Lower lobe of right lung (tissue), 2 donors: ENCODE results near the gene STIL. TPM values are rescaled to one million over a fixed set of nuclear protein-coding genes. Genes with fewer than 3 reads are reported as not detected.
A peak's percentile ranks its signal among the peaks of the same experiment; 100 is the strongest.
"Not testable (repeated sequence)": the region's sequence is repeated elsewhere in the genome, so short reads cannot be mapped to it uniquely, and the experiment has no call there.

Experiments
- ATAC-seq, 2 donors: fragments of 200-7000 bp; cut with Tn5 transposase; one replicate each; pipeline ENCODE4 v1.9.1; 2020 to 2022; ENCODE audit warnings: mild to moderate bottlenecking in 2 of 2, moderate library complexity in 2 of 2
- DNase-seq: peaks from one replicate; pipeline ENCODE4 v3.0.0-alpha.2; 2020
- H3K27ac ChIP-seq: fragments of 200-600 bp; one replicate; pipeline ENCODE4 v1.8.0; 2022
- H3K27me3 ChIP-seq: fragments of 200-600 bp; one replicate; pipeline ENCODE4 v1.8.0; 2022; ENCODE audit warnings: low read depth
- H3K36me3 ChIP-seq: fragments of 200-600 bp; one replicate; pipeline ENCODE4 v1.8.0; 2022; ENCODE audit warnings: mild to moderate bottlenecking
- H3K4me1 ChIP-seq: fragments of 200-600 bp; one replicate; pipeline ENCODE4 v1.8.0; 2022
- H3K4me3 ChIP-seq: fragments of 200-600 bp; one replicate; pipeline ENCODE4 v1.8.0; 2022; ENCODE audit warnings: mild to moderate bottlenecking
- H3K9me3 ChIP-seq: fragments of 200-600 bp; one replicate; pipeline ENCODE4 v1.8.0; 2022
- CTCF ChIP-seq: fragments of 200-600 bp; IDR thresholded peaks from one replicate; pipeline ENCODE4 v1.8.0; 2022; ENCODE audit warnings: antibody characterized with exemption, mild to moderate bottlenecking
- intact Hi-C: fragments of 100-400 bp; cut with DNase I; formaldehyde crosslinking; loops from one replicate; pipeline ENCODE4 v1.11.0; 2022
- total RNA-seq: library from RNA; stranded (reverse); fragmentation: NEBNext Ultra II Directional; extraction: Animal tissue kit (Norgen Biotek cat#: 25700); gene quantifications from one replicate; pipeline ENCODE4 v1.2.1, GENCODE V29; 2021
- donor health status: DM: no; HTN: yes; CAD: no; lungs with severe emphysema.

The STIL gene
- total RNA-seq, 1 donor from 2014 or later, result 1.6 TPM

- intact Hi-C loops, result no loop called here
Observed at GRCh38 chr1:47317841-47318240, 3.9 kb upstream of the STIL start.

GRCh38 chr1:47309427-47309826 is 4.5 kb downstream of the STIL start:
- Histone ChIP-seq H3K27ac (no peak overlapping the region), H3K27me3 (no peaks in the 10 kb centered on the region), H3K4me3 (no peak overlapping the region), H3K4me1 (peaks cover 11% of the 10 kb centered on the region), H3K36me3 (no peaks in the 10 kb centered on the region), H3K9me3 (no peaks in the 10 kb centered on the region)
- TF ChIP-seq CTCF, result no peak
- intact Hi-C loops, result no loop called here
- DNase-seq (no peak), ATAC-seq (no peak)

More at GRCh38 chr1:47317841-47318240, 3.9 kb upstream of the STIL start:
- Histone ChIP-seq H3K4me1 (peaks cover 11% of the 10 kb centered on the region), H3K27me3 (no peaks in the 10 kb centered on the region), H3K36me3 (no peaks in the 10 kb centered on the region), H3K27ac (no peak overlapping the region), H3K4me3 (no peak overlapping the region), H3K9me3 (no peaks in the 10 kb centered on the region)
- DNase-seq (no peak), ATAC-seq (no peak)
- TF ChIP-seq CTCF, result no peak

GRCh38 chr1:47302472-47302871 is 11.5 kb downstream of the STIL start:
- H3K4me1 ChIP-seq, result peaks cover 8% of the 10 kb centered on the region
- intact Hi-C loops, result no loop called here
- H3K9me3 ChIP-seq, result no peaks in the 10 kb centered on the region
- no peak for TF ChIP-seq CTCF
- H3K27me3 ChIP-seq, result no peaks in the 10 kb centered on the region
- H3K27ac ChIP-seq, result no peak overlapping the region
- ATAC-seq (no peak), DNase-seq (no peak)
- no peaks in the 10 kb centered on the region for H3K36me3 ChIP-seq
- no peak overlapping the region for H3K4me3 ChIP-seq

GRCh38 chr1:47298025-47298699 is 15.8 kb downstream of the STIL start:
- Histone ChIP-seq H3K27ac (peak overlapping the region; percentile 46), H3K4me1 (peaks cover 8% of the 10 kb centered on the region), H3K9me3 (no peaks in the 10 kb centered on the region), H3K36me3 (no peaks in the 10 kb centered on the region), H3K4me3 (no peak overlapping the region), H3K27me3 (no peaks in the 10 kb centered on the region)
- DNase-seq, result no peak
- peak in 1 of 2 donors; percentile 42 for ATAC-seq
- intact Hi-C loops, result no loop called here
- TF ChIP-seq CTCF, result no peak

- ATAC-seq (no peak), DNase-seq (no peak)
- no peaks in the 10 kb centered on the region for H3K36me3 ChIP-seq
- no peak overlapping the region for H3K4me3 ChIP-seq
- no peak for TF ChIP-seq CTCF
- peaks cover 8% of the 10 kb centered on the region for H3K4me1 ChIP-seq
- no peak overlapping the region for H3K27ac ChIP-seq
- H3K27me3 ChIP-seq, result no peaks in the 10 kb centered on the region
- intact Hi-C loops, result no loop called here
- H3K9me3 ChIP-seq, result no peaks in the 10 kb centered on the region
Observed at GRCh38 chr1:47295579-47295978, 18.4 kb downstream of the STIL start.

- ATAC-seq, H3K4me3 ChIP-seq, H3K36me3 ChIP-seq, H3K27ac ChIP-seq, H3K27me3 ChIP-seq, DNase-seq, H3K4me1 ChIP-seq, intact Hi-C loops, H3K9me3 ChIP-seq: not testable (repeated sequence)
Observed at GRCh38 chr1:47294863-47295262, 19.1 kb downstream of the STIL start.

GRCh38 chr1:47288116-47288515 is 25.8 kb downstream of the STIL start:
- H3K27ac ChIP-seq, H3K4me3 ChIP-seq, intact Hi-C loops, H3K36me3 ChIP-seq, H3K4me1 ChIP-seq, DNase-seq, H3K27me3 ChIP-seq, ATAC-seq, H3K9me3 ChIP-seq: not testable (repeated sequence)
